K562 (cell line): ENCODE results near the gene ACBD3. TPM values are rescaled to one million over a fixed set of nuclear protein-coding genes. Genes with fewer than 3 reads are reported as not detected.

Source experiments
- AFF4 ChIP-seq: sonication (generic); formaldehyde crosslinking; IDR thresholded peaks from 2 replicates; pipeline ENCODE4 v1.8.0; 2023; ENCODE audit warnings: mild to moderate bottlenecking, missing genetic modification reagents
- BACH1 ChIP-seq: fragments of 200-800 bp; sonication (Bioruptor generic); IDR thresholded peaks from 2 replicates; pipeline ENCODE4 v1.6.1; 2016; ENCODE audit warnings: missing genetic modification characterization, missing compliant biosample characterization
- BHLHE40 ChIP-seq: IDR thresholded peaks from 2 replicates; pipeline ENCODE4 v1.6.1; 2011; ENCODE audit warnings: low read length, improper control_type of control experiment
- CCNT2 ChIP-seq: IDR thresholded peaks from 2 replicates; pipeline ENCODE4 v1.6.1; 2011; ENCODE audit warnings: borderline replicate concordance, low read depth, mild to moderate bottlenecking, moderate library complexity, mixed read lengths, low read length; ENCODE audit not compliant: insufficient read length; ENCODE audit errors: extremely low read depth
- CGGBP1 ChIP-seq: fragments of 250-450 bp; sonication (Bioruptor Pico); IDR thresholded peaks from 2 replicates; pipeline ENCODE4 v1.9.0; 2021; ENCODE audit warnings: mild to moderate bottlenecking
- CTCF ChIP-seq, 3 experiments: IDR thresholded peaks in 2 of 3; conservative IDR thresholded peaks in 1 of 3; 2 replicates each; pipeline ENCODE4 v1.5.1; 2011 to 2012; ENCODE audit warnings: low read length in 3 of 3, mild to moderate bottlenecking in 3 of 3, control low read depth in 2 of 3, improper control_type of control experiment in 1 of 3, inconsistent platforms in 1 of 3, low read depth in 1 of 3, mixed read lengths in 1 of 3, moderate library complexity in 1 of 3; ENCODE audit not compliant: insufficient read depth in 2 of 3
- DEAF1 ChIP-seq: fragments of 450-650 bp; formaldehyde crosslinking; IDR thresholded peaks from 2 replicates; pipeline ENCODE4 v1.4.0; 2020; ENCODE audit warnings: mild to moderate bottlenecking, moderate library complexity
- ELF4 ChIP-seq: fragments of 450-650 bp; formaldehyde crosslinking; IDR thresholded peaks from 2 replicates; pipeline ENCODE4 v1.4.0; 2022; ENCODE audit warnings: missing genetic modification characterization
- HLTF ChIP-seq: fragments of 450-650 bp; IDR thresholded peaks from 2 replicates; pipeline ENCODE4 v1.6.1; 2016
- MAX ChIP-seq: sonication (generic); formaldehyde crosslinking; IDR thresholded peaks from 2 replicates; pipeline ENCODE4 v1.9.0; 2022; ENCODE audit warnings: mild to moderate bottlenecking, missing genetic modification reagents
- PATZ1 ChIP-seq: fragments of 250-450 bp; sonication (Bioruptor Pico); IDR thresholded peaks from 2 replicates; pipeline ENCODE4 v1.5.0; 2020; ENCODE audit warnings: mild to moderate bottlenecking, borderline replicate concordance
- SMAD3 ChIP-seq: fragments of 450-650 bp; formaldehyde crosslinking; conservative IDR thresholded peaks from 2 replicates; pipeline ENCODE4 v1.4.0; 2020; ENCODE audit warnings: mild to moderate bottlenecking
- SREBF1 ChIP-seq: fragments of 150-350 bp; IDR thresholded peaks from 2 replicates; pipeline ENCODE4 v1.6.1; 2014; ENCODE audit warnings: antibody characterized with exemption, low read depth, low read length, borderline replicate concordance
- ZNF121 ChIP-seq: sonication (generic); formaldehyde crosslinking; conservative IDR thresholded peaks from 2 replicates; pipeline ENCODE4 v1.8.0; 2022; ENCODE audit warnings: missing genetic modification reagents
- ZNF232 ChIP-seq: sonication (generic); formaldehyde crosslinking; IDR thresholded peaks from 2 replicates; pipeline ENCODE4 v1.8.0; 2022; ENCODE audit warnings: mild to moderate bottlenecking, missing genetic modification reagents
- ZNF644 ChIP-seq: fragments of 200-800 bp; sonication (Bioruptor generic); IDR thresholded peaks from 2 replicates; pipeline ENCODE4 v1.6.1; 2016; ENCODE audit warnings: low read depth, missing genetic modification characterization, missing compliant biosample characterization
- polyA plus RNA-seq, 8 experiments: library from polyadenylated mRNA; depleted of rRNA in 4 of 8; stranded (reverse) in 5 of 8; unstranded in 3 of 8; fragments of >200 nt; fragmentation: Nextera tagmentation in 2 of 8; fragmentation: Illumina TruSeq in 1 of 8; extraction: Ambion mirVana in 2 of 8; extraction: Trizol in 1 of 8; gene quantifications; 2 replicates each; pipeline versions ENCODE4 v1.2.1 to v1.2.3, GENCODE V29; 2011 to 2014; ENCODE audit warnings: inconsistent platforms in 1 of 8, missing spikeins in 1 of 8
- total RNA-seq, 7 experiments: library from RNA; depleted of rRNA in 6 of 7; stranded (reverse); fragments of >200 nt in 6 of 7; fragmentation: Illumina TruSeq in 2 of 7; extraction: Trizol in 2 of 7; gene quantifications; 2 replicates each; pipeline versions ENCODE4 v1.2.1 to v1.2.3, GENCODE V29; 2011 to 2021; ENCODE audit warnings: low replicate concordance in 1 of 7

The ACBD3 gene
- total and polyA plus RNA-seq, 9 of the 15 experiments (the other 6 are each of a cell fraction or from before 2014, with no cell fraction given), result 11.1 to 36.7 (median 26.9) TPM

GRCh38 chr1:226109829-226110248 lies 76.7 kb downstream of the ACBD3 start (continued):
- TF ChIP-seq PATZ1, result no peak
- TF ChIP-seq HLTF, result no peak
- peak; percentile 81 for TF ChIP-seq ZNF644 (tag)
- TF ChIP-seq BACH1 (tag), result no peak
- peak in 2 of 3 experiments; percentile 20 to 34; a peak in 3 of 6 replicates for TF ChIP-seq CTCF (IDR thresholded peaks at IDR 0.05 in 2 of 3, conservative IDR thresholded peaks at IDR 0.05 in 1 of 3; ENCODE audit: insufficient read depth in 2 of 3, low read depth in 1 of 3, low read length in 3 of 3)
- TF ChIP-seq ELF4 (CRISPR knock-in tag), result no peak
- TF ChIP-seq ZNF232 (CRISPR knock-in tag), result no peak
- TF ChIP-seq ZNF121 (CRISPR knock-in tag), result no peak
- TF ChIP-seq SMAD3 (CRISPR knock-in tag), result no peak
- TF ChIP-seq CGGBP1 (CRISPR knock-in tag), result no peak
- no peak for TF ChIP-seq MAX (CRISPR knock-in tag)
- peak; percentile 66 for TF ChIP-seq CCNT2
- no peak for TF ChIP-seq DEAF1 (CRISPR knock-in tag)
- 0 out of 2 replicates have a peak, but pooled peaks have one; percentile 33 for TF ChIP-seq AFF4 (CRISPR knock-in tag)
- TF ChIP-seq BHLHE40, result no peak
- no peak for TF ChIP-seq SREBF1
